ENCODE results near the gene NAALADL2. TPM values are rescaled to one million over a fixed set of nuclear protein-coding genes. Genes with fewer than 3 reads are reported as not detected.

NAALADL2 gene
- total and polyA plus RNA-seq, 2 of the 13 experiments (the other 11 are each of a cell fraction or from before 2014, with no cell fraction given) = 0.08 TPM; not detected in 1

DNA sequence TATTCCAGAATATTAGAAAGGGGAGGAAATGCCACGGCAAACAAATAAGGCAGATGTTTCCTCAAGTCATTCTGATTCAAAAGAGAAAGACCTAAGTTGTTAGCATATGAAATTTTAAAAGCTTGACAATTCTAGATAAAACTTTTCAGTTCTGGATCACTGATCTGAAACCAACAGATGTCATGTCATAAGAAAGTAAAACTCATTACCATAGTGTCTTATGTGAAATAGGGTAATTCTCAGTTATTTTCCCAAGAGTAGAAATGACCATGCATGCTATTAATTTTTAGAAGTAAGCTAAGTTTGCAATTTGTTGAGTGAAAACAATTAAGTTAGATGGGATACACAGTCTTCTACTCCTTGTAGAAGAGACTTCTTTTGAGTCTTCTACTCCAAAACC, 630.3 kb downstream of the NAALADL2 start:
- peaks cover 27% of the 10 kb centered on the region for H3K9me3 ChIP-seq (ENCODE audit: low read length)
- no peaks in the 10 kb centered on the region for H4K20me1 ChIP-seq (ENCODE audit: insufficient read depth, low read length)
- no peak overlapping the region for H3K9ac ChIP-seq (ENCODE audit: insufficient read depth, low read depth, low read length)
- FAIRE-seq (no peak), DNase-seq (ENCODE audit: low spot score) (no peak), ATAC-seq (no peak)
- in situ Hi-C loops (cut with HindIII; ENCODE audit: extremely low pct_ligation_motif_present, low pct_unique_long_range_greater_than_20kb) = no loop called here
- intact Hi-C loops (cut with micrococcal nuclease; ENCODE audit: unreplicated experiment) = no loop called here
- BruUV-seq (replicated peaks) = no TSS peak
- no peak overlapping the region for H3K27ac ChIP-seq (ENCODE audit: extremely low read length, insufficient read depth, low read length)
- H3K4me3 ChIP-seq (replicated peaks in 1 of 3; ENCODE audit: insufficient read depth in 1 of 3, low read depth in 2 of 3, low read length in 3 of 3) = no peak overlapping the region
- POLR2A ChIA-PET = no interaction called here
- H3K79me2 ChIP-seq (ENCODE audit: insufficient read depth, low read length) = no peaks in the 10 kb centered on the region
- H3K27me3 ChIP-seq (ENCODE audit: control insufficient read depth in 1 of 2, insufficient read depth in 2 of 2, low read length in 2 of 2) = no peaks in the 10 kb centered on the region
- CTCF ChIA-PET (ENCODE audit: low intra/inter-chr PET ratio, low total read pairs) = no interaction called here
- H3K4me2 ChIP-seq (ENCODE audit: low read depth, low read length) = no peak overlapping the region
- no peak overlapping the region for H2AFZ ChIP-seq (ENCODE audit: low read length)
- WGBS (ENCODE audit: low lambda C conversion rate) = 2% methylated on average over 1 of the region's 1 CpG
- no peaks in the 10 kb centered on the region for H3K4me1 ChIP-seq (ENCODE audit: insufficient read depth, low read length)
- no peaks in the 10 kb centered on the region for H3K36me3 ChIP-seq (replicated peaks in 1 of 2; ENCODE audit: control insufficient read depth in 1 of 2, insufficient read depth in 2 of 2, low read length in 2 of 2)
- TF ChIP-seq ZFP82 (CRISPR knock-in tag; IDR thresholded peaks at IDR 0.05; ENCODE audit: borderline replicate concordance) (no peak), ZNF879 (CRISPR knock-in tag; IDR thresholded peaks at IDR 0.05) (no peak), ZNF337 (CRISPR knock-in tag; IDR thresholded peaks at IDR 0.05; ENCODE audit: borderline replicate concordance, low read depth) (no peak), ZNF30 (CRISPR knock-in tag; IDR thresholded peaks at IDR 0.05) (no peak), ZNF589 (CRISPR knock-in tag; conservative IDR thresholded peaks at IDR 0.05) (no peak), U2AF2 (IDR thresholded peaks at IDR 0.05; ENCODE audit: low read depth, low read length) (no peak), ZNF772 (CRISPR knock-in tag; IDR thresholded peaks at IDR 0.05) (no peak)
- TF ChIP-seq, protein P1, sequence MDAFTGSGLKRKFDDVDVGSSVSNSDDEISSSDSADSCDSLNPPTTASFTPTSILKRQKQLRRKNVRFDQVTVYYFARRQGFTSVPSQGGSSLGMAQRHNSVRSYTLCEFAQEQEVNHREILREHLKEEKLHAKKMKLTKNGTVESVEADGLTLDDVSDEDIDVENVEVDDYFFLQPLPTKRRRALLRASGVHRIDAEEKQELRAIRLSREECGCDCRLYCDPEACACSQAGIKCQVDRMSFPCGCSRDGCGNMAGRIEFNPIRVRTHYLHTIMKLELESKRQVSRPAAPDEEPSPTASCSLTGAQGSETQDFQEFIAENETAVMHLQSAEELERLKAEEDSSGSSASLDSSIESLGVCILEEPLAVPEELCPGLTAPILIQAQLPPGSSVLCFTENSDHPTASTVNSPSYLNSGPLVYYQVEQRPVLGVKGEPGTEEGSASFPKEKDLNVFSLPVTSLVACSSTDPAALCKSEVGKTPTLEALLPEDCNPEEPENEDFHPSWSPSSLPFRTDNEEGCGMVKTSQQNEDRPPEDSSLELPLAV (CRISPR knock-in tag; conservative IDR thresholded peaks at IDR 0.05; ENCODE audit: low read depth) = no peak
- TF ChIP-seq, protein P2, sequence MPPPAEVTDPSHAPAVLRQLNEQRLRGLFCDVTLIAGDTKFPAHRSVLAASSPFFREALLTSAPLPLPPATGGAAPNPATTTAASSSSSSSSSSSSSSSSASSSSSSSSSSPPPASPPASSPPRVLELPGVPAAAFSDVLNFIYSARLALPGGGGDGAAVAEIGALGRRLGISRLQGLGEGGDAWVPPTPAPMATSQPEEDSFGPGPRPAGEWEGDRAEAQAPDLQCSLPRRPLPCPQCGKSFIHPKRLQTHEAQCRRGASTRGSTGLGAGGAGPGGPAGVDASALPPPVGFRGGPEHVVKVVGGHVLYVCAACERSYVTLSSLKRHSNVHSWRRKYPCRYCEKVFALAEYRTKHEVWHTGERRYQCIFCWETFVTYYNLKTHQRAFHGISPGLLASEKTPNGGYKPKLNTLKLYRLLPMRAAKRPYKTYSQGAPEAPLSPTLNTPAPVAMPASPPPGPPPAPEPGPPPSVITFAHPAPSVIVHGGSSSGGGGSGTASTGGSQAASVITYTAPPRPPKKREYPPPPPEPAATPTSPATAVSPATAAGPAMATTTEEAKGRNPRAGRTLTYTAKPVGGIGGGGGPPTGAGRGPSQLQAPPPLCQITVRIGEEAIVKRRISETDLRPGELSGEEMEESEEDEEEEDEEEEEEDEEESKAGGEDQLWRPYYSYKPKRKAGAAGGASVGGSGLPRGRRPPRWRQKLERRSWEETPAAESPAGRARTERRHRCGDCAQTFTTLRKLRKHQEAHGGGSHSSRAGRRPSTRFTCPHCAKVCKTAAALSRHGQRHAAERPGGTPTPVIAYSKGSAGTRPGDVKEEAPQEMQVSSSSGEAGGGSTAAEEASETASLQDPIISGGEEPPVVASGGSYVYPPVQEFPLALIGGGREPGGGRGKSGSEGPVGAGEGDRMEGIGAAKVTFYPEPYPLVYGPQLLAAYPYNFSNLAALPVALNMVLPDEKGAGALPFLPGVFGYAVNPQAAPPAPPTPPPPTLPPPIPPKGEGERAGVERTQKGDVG (CRISPR knock-in tag; IDR thresholded peaks at IDR 0.05; ENCODE audit: borderline replicate concordance) = no peak
- TF ChIP-seq, protein P3, sequence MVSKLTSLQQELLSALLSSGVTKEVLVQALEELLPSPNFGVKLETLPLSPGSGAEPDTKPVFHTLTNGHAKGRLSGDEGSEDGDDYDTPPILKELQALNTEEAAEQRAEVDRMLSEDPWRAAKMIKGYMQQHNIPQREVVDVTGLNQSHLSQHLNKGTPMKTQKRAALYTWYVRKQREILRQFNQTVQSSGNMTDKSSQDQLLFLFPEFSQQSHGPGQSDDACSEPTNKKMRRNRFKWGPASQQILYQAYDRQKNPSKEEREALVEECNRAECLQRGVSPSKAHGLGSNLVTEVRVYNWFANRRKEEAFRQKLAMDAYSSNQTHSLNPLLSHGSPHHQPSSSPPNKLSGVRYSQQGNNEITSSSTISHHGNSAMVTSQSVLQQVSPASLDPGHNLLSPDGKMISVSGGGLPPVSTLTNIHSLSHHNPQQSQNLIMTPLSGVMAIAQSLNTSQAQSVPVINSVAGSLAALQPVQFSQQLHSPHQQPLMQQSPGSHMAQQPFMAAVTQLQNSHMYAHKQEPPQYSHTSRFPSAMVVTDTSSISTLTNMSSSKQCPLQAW (CRISPR knock-in tag; IDR thresholded peaks at IDR 0.05) = no peak
- TF ChIP-seq, protein P4, sequence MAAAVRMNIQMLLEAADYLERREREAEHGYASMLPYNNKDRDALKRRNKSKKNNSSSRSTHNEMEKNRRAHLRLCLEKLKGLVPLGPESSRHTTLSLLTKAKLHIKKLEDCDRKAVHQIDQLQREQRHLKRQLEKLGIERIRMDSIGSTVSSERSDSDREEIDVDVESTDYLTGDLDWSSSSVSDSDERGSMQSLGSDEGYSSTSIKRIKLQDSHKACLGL (CRISPR knock-in tag; IDR thresholded peaks at IDR 0.05) = no peak
- TF ChIP-seq, protein P5, sequence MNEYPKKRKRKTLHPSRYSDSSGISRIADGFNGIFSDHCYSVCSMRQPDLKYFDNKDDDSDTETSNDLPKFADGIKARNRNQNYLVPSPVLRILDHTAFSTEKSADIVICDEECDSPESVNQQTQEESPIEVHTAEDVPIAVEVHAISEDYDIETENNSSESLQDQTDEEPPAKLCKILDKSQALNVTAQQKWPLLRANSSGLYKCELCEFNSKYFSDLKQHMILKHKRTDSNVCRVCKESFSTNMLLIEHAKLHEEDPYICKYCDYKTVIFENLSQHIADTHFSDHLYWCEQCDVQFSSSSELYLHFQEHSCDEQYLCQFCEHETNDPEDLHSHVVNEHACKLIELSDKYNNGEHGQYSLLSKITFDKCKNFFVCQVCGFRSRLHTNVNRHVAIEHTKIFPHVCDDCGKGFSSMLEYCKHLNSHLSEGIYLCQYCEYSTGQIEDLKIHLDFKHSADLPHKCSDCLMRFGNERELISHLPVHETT (CRISPR knock-in tag; conservative IDR thresholded peaks at IDR 0.05) = no peak
